Spleen (tissue), 11 donors: ENCODE results near the gene MYO1B. TPM values are rescaled to one million over a fixed set of nuclear protein-coding genes. Genes with fewer than 3 reads are reported as not detected.

Source experiments
- DNase-seq: peaks from one replicate; pipeline ENCODE4 v3.0.0-alpha.2; 2020
- H3K27ac ChIP-seq, 8 donors: fragments of 200-600 bp; sonication (generic) in 7 of 8; 1 replicate in 4 of 8; 2 replicates in 4 of 8; pipeline versions ENCODE4 v1.5.0 to v1.8.0; 2016 to 2021; ENCODE audit warnings: inconsistent platforms in 4 of 8, mild to moderate bottlenecking in 4 of 8, moderate library complexity in 1 of 8
- H3K27me3 ChIP-seq, 7 donors: fragments of 200-600 bp; sonication (generic) in 6 of 7; replicated peaks in 1 of 7; 1 replicate in 4 of 7; 2 replicates in 3 of 7; pipeline versions ENCODE4 v1.5.0 to v1.8.0; 2016 to 2021; ENCODE audit warnings: inconsistent platforms in 3 of 7, mild to moderate bottlenecking in 1 of 7
- H3K36me3 ChIP-seq, 6 donors: fragments of 200-600 bp; sonication (generic) in 5 of 6; 1 replicate in 4 of 6; 2 replicates in 2 of 6; pipeline versions ENCODE4 v1.5.0 to v1.8.0; 2016 to 2021; ENCODE audit warnings: inconsistent platforms in 2 of 6
- H3K4me1 ChIP-seq, 6 donors: fragments of 200-600 bp; sonication (generic) in 5 of 6; 1 replicate in 3 of 6; 2 replicates in 3 of 6; pipeline versions ENCODE4 v1.5.0 to v1.8.0; 2016 to 2021; ENCODE audit warnings: inconsistent platforms in 3 of 6
- H3K4me3 ChIP-seq, 8 donors: fragments of 200-600 bp; sonication (generic) in 7 of 8; 1 replicate in 4 of 8; 2 replicates in 4 of 8; pipeline versions ENCODE4 v1.5.0 to v1.8.0; 2016 to 2021; ENCODE audit warnings: inconsistent platforms in 4 of 8, mild to moderate bottlenecking in 4 of 8, moderate library complexity in 2 of 8
- H3K9me3 ChIP-seq, 8 donors: fragments of 200-600 bp; sonication (generic) in 7 of 8; 1 replicate in 4 of 8; 2 replicates in 4 of 8; pipeline versions ENCODE4 v1.5.0 to v1.8.0; 2016 to 2021; ENCODE audit warnings: inconsistent platforms in 4 of 8
- POLR2A ChIP-seq, 3 donors: fragments of 450-650 bp; IDR thresholded peaks; one replicate each; pipeline ENCODE4 v1.5.1; 2017; ENCODE audit warnings: antibody characterized with exemption in 3 of 3, mild to moderate bottlenecking in 1 of 3
- POLR2AphosphoS5 ChIP-seq, 3 donors: sonication (generic); formaldehyde crosslinking; IDR thresholded peaks; one replicate each; pipeline ENCODE4 v1.5.1; 2017; ENCODE audit warnings: antibody characterized with exemption in 3 of 3
- WGBS, 5 donors: extraction: QIAGEN DNeasy Blood & Tissue Kit in 3 of 5; methylation state at CpG; one replicate each; pipeline versions ENCODE4 v1.1.5 to v1.1.7; 2013 to 2018; 5-methylcytosine and 5-hydroxymethylcytosine counted together
- intact Hi-C: fragments of 100-400 bp; cut with DNase I; formaldehyde crosslinking; loops from one replicate; pipeline ENCODE4 v1.15.0; 2023; ENCODE audit warnings: low total_unique reads
- polyA plus RNA-seq, 3 donors: library from polyadenylated mRNA; stranded (reverse); fragments of 200-250 nt; gene quantifications; one replicate each; pipeline ENCODE4 v1.2.1, GENCODE V29; 2013
- total RNA-seq, 7 donors: library from RNA; depleted of rRNA in 3 of 7; stranded (reverse); fragments of >200 nt in 3 of 7; fragmentation: NEBNext Ultra II Directional in 4 of 7; extraction: Animal tissue kit (Norgen Biotek cat#: 25700) in 4 of 7; gene quantifications; one replicate each; pipeline versions ENCODE4 v1.1.0 to v1.2.1, GENCODE V29; 2016 to 2021
- TF ChIP-seq, protein P1 (sequence below), 11 experiments: fragments of 200-600 bp in 7 of 11; fragments of 450-650 bp in 4 of 11; sonication (generic) in 4 of 11; IDR thresholded peaks in 8 of 11; conservative IDR thresholded peaks in 3 of 11; 1 replicate in 7 of 11; 2 replicates in 4 of 11; pipeline versions ENCODE4 v1.4.0 to v1.8.0; 2016 to 2021; ENCODE audit warnings: antibody characterized with exemption in 11 of 11, inconsistent platforms in 4 of 11, mild to moderate bottlenecking in 1 of 11
- donor health status: healthy with polysubstance abuse.
- donor health status: DM: no; HTN: no; CAD: no; lungs with moderate emphysema.
- donor health status: DM: no; HTN: no; CAD: no.
- donor health status: Bipolar disorder and iron deficiency.
- donor health status: healthy.
- donor health status: DM: no; HTN: no; CAD: no.
- donor health status: DM: yes; HTN: yes; CAD: no.

MYO1B gene
- total and polyA plus RNA-seq, 10 donors = 5.3 to 25.8 (median 19.0) TPM

DNA sequence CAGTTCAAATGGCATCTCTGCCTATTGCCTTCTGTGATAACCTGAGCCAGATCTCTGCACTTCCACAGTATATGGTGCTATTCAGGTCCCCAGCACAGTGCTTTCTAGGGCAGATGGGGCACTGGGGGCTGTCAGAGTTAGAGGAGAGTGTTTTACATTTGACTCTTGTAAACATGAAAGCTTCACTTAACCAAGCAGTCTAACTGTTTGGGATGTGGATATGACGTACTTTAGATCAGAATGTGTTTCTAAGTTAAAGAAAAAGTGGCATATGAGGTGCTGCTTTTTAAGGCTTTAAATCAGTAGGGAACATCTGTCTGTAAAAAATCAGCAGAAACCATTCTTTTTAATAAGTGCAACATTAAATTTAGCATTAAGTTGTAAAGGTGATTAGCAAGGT, 75.7 kb downstream of the MYO1B start:
- Histone ChIP-seq H3K9me3 (peaks cover 0 to 14% (median 4%) of the 10 kb centered on the region in 8 donors), H3K36me3 (no peaks in the 10 kb centered on the region), H3K27ac (no peak overlapping the region), H3K4me3 (no peak overlapping the region), H3K4me1 (peaks cover 12 to 44% (median 20%) of the 10 kb centered on the region in 6 donors), H3K27me3 (no peaks in the 10 kb centered on the region)
- TF ChIP-seq POLR2AphosphoS5 (IDR thresholded peaks at IDR 0.05) = no peak
- 81 to 98% (median 82%) methylated on average over 1 of the region's 1 CpG for WGBS, 5 donors
- intact Hi-C loops = no loop called here
- no peak for DNase-seq

GRCh38 chr2:191321861-191322662, 76.9 kb downstream of the MYO1B start:
- Histone ChIP-seq H3K27ac (peak overlapping the region in 2 of 8 donors; percentile 11 to 18), H3K4me3 (no peak overlapping the region), H3K9me3 (peaks cover 0 to 14% (median 4%) of the 10 kb centered on the region in 8 donors), H3K36me3 (no peaks in the 10 kb centered on the region), H3K27me3 (no peaks in the 10 kb centered on the region), H3K4me1 (peaks cover 12 to 42% (median 20%) of the 10 kb centered on the region in 6 donors)
- 25 to 34% (median 30%) methylated on average over 4 of the region's 4 CpGs for WGBS, 5 donors
- intact Hi-C loops = no loop called here
- TF ChIP-seq POLR2AphosphoS5 (IDR thresholded peaks at IDR 0.05) (no peak), POLR2A (IDR thresholded peaks at IDR 0.05) (no peak)
- TF ChIP-seq, protein P1, sequence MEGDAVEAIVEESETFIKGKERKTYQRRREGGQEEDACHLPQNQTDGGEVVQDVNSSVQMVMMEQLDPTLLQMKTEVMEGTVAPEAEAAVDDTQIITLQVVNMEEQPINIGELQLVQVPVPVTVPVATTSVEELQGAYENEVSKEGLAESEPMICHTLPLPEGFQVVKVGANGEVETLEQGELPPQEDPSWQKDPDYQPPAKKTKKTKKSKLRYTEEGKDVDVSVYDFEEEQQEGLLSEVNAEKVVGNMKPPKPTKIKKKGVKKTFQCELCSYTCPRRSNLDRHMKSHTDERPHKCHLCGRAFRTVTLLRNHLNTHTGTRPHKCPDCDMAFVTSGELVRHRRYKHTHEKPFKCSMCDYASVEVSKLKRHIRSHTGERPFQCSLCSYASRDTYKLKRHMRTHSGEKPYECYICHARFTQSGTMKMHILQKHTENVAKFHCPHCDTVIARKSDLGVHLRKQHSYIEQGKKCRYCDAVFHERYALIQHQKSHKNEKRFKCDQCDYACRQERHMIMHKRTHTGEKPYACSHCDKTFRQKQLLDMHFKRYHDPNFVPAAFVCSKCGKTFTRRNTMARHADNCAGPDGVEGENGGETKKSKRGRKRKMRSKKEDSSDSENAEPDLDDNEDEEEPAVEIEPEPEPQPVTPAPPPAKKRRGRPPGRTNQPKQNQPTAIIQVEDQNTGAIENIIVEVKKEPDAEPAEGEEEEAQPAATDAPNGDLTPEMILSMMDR (IDR thresholded peaks at IDR 0.05 in 8 of 11, conservative IDR thresholded peaks at IDR 0.05 in 3 of 11) = peak in 3 of 11 experiments; percentile 10 to 32 (median 12)
- no peak for DNase-seq

GRCh38 chr2:191322828-191323506, 77.8 kb downstream of the MYO1B start:
- Histone ChIP-seq H3K4me3 (no peak overlapping the region), H3K9me3 (peaks cover 0 to 14% (median 4%) of the 10 kb centered on the region in 8 donors), H3K27ac (peak overlapping the region in 1 of 8 donors; percentile 11), H3K36me3 (no peaks in the 10 kb centered on the region), H3K27me3 (no peaks in the 10 kb centered on the region), H3K4me1 (peaks cover 12 to 38% (median 20%) of the 10 kb centered on the region in 6 donors)
- intact Hi-C loops = no loop called here
- 63 to 77% (median 66%) methylated on average over 2 of the region's 2 CpGs for WGBS, 5 donors
- TF ChIP-seq, protein P1 (IDR thresholded peaks at IDR 0.05 in 8 of 11, conservative IDR thresholded peaks at IDR 0.05 in 3 of 11) = no peak
- TF ChIP-seq POLR2AphosphoS5 (IDR thresholded peaks at IDR 0.05) (no peak), POLR2A (IDR thresholded peaks at IDR 0.05) (no peak)
- DNase-seq = no peak

DNA sequence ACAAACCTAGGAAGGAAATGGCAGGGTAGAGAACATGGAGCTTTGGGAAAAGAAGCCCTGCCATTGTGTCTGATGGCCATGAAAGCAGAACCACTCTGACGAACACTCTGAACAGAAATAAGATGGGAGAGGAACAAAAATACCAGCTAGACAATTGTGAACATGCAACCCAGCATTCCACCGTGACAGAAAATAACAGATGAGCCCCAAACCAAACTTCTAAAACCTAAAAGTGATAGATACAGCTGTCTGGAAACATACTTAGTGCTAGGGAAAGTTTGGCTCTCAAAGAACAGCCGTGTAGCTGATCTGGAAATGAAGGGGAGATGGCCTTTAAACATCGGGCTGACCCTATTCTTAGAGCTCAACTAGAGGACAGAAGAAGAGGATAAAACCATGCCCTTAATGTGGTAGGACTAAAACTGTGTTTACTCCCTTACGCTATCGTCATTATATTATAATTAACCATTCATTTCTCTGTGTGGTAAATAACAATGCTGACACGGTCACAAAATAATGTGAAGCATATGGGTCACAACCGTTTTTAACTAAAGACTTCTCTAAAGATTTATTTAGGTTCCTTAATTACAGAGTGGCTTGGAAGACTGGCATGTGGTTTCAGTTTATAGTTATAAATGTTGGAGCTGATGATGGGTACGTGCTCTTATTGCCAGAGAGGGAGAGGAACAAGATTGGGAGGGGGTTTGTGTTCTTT, 80.6 kb downstream of the MYO1B start:
- Histone ChIP-seq H3K9me3 (peaks cover 0 to 14% (median 4%) of the 10 kb centered on the region in 8 donors), H3K27me3 (no peaks in the 10 kb centered on the region), H3K27ac (no peak overlapping the region), H3K36me3 (peaks cover 0 to 4% (median 0%) of the 10 kb centered on the region in 6 donors), H3K4me3 (no peak overlapping the region), H3K4me1 (peaks cover 7 to 20% (median 14%) of the 10 kb centered on the region in 6 donors)
- no peak for DNase-seq
- 66 to 79% (median 73%) methylated on average over 9 of the region's 9 CpGs for WGBS, 5 donors
- intact Hi-C loops = no loop called here
- TF ChIP-seq POLR2AphosphoS5 (IDR thresholded peaks at IDR 0.05) = no peak
- TF ChIP-seq, protein P1 (IDR thresholded peaks at IDR 0.05 in 8 of 11, conservative IDR thresholded peaks at IDR 0.05 in 3 of 11) = no peak
- no peak for TF ChIP-seq POLR2A (IDR thresholded peaks at IDR 0.05)
